GM10248 (cell line): ENCODE measurements around the gene KLHL15.

Experiments used
- CTCF ChIA-PET: fragments of 300-600 bp; sonication (Branson Sonifier 250); formaldehyde crosslinking; extraction: SDS; loops from one replicate; lab custom pipeline; 2021; ENCODE audit warnings: antibody characterized with exemption; lab: Yijun Ruan, JAX
- POLR2A ChIA-PET: fragments of 350-650 bp; sonication (Branson Sonifier 250); formaldehyde crosslinking; extraction: SDS; loops from one replicate; lab custom pipeline; 2020; ENCODE audit warnings: antibody characterized with exemption; lab: Yijun Ruan, JAX
- DNase-seq: peaks from one replicate; pipeline ENCODE4 v3.0.0; 2012; ENCODE audit errors: extremely low spot score
- CTCF ChIP-seq: IDR thresholded peaks from 2 replicates; pipeline ENCODE4 v1.5.1; 2012; ENCODE audit warnings: mild to moderate bottlenecking, low read depth; ENCODE audit errors: extremely low read depth, missing control alignments, control extremely low read depth

The KLHL15 gene

GRCh38 chrX:24002167-24002566 lies 24.8 kb downstream of the KLHL15 start:
- ChIA-PET POLR2A (no interaction called here), CTCF (interaction anchor here (1.7 kb wide), 1 partner anchor 11 kb away, joined by 5 read pairs; no protein-coding TSS in a partner anchor)
- DNase-seq, result peak; percentile 33
- TF ChIP-seq CTCF, result no peak

GRCh38 chrX:23999671-24000070 lies 27.3 kb downstream of the KLHL15 start:
- no peak for DNase-seq
- POLR2A ChIA-PET, result no interaction called here
- TF ChIP-seq CTCF, result no peak
- CTCF ChIA-PET, result interaction anchor here (1.8 kb wide), 1 partner anchor 91 kb away, joined by 4 read pairs; the partner anchor contains the start of gene CXorf58

GRCh38 chrX:23993012-23993633 lies 33.9 kb downstream of the KLHL15 start:
- ChIA-PET CTCF (interaction anchor here (0.9 kb wide), 3 partner anchors 12 to 91 kb away, joined by 3 to 5 read pairs (median 3); no protein-coding TSS in a partner anchor), POLR2A (no interaction called here)
- no peak for DNase-seq
- TF ChIP-seq CTCF, result no peak

GRCh38 chrX:23992431-23992830 lies 34.6 kb downstream of the KLHL15 start:
- CTCF ChIA-PET, result interaction anchor here (0.9 to 1.8 kb wide), 4 partner anchors 13 to 90 kb away, joined by 3 to 5 read pairs (median 4); no protein-coding TSS in a partner anchor
- no peak for DNase-seq
- no peak for TF ChIP-seq CTCF
- POLR2A ChIA-PET, result no interaction called here

- ChIA-PET POLR2A (no interaction called here), CTCF (interaction anchor here (0.9 kb wide), 1 partner anchor 35 kb away, joined by 3 read pairs; no protein-coding TSS in a partner anchor)
- TF ChIP-seq CTCF, result no peak
- no peak for DNase-seq
Measured at GRCh38 chrX:23990455-23990854, 36.5 kb downstream of the KLHL15 start.

GRCh38 chrX:23989689-23990088 lies 37.3 kb downstream of the KLHL15 start:
- TF ChIP-seq CTCF, result no peak
- POLR2A ChIA-PET, result no interaction called here
- no peak for DNase-seq
- CTCF ChIA-PET, result no interaction called here
